DMS79 (cell line): ENCODE measurements around the gene POGZ.
A peak's percentile ranks its signal among the peaks of the same experiment; 100 is the strongest.
"Not testable (repeated sequence)": the region's sequence is repeated elsewhere in the genome, so short reads cannot be mapped to it uniquely, and the experiment has no call there.

Experiments used
- DNase-seq: peaks from one replicate; lab custom pipeline; 2025; lab: John Stamatoyannopoulos, UW

The POGZ gene

DNA sequence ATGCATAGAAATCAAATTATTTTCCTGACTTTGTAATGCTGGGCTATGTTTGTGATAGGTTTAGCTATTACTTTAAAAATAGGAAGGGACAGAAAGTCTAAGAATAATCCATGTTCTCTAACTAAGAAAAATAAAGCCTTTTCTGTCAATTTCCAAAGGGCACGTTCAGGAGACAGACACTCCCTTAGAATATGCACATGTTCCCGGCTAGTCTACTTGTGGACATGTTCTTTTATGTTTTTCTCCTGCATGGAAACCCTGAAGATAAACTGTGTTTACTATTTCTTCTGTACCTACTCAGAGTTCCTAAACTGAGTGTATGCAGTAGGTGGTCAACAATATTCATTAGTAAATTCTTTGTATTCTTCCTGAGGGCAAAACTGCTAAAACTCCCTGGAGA, 47.4 kb downstream of the POGZ start:
- no peak for DNase-seq

DNA sequence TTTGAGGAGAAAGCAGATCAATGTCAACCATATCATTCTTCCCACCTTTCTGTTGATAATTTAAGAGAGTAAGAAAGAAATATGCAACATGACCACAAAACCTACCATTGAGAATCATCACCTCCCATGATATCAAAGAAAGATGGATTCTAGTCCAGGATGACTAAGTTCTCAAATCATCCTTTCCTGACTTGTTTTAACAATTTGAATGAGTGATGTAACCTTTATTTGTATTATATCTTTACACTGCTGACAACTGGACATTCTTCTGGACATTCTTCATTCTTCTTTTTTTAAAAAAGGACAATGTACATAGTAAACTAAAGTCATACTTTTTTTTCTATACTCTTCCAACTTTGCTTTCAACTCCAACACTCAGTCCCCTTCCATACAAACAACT, 50.4 kb downstream of the POGZ start:
- DNase-seq = no peak

DNA sequence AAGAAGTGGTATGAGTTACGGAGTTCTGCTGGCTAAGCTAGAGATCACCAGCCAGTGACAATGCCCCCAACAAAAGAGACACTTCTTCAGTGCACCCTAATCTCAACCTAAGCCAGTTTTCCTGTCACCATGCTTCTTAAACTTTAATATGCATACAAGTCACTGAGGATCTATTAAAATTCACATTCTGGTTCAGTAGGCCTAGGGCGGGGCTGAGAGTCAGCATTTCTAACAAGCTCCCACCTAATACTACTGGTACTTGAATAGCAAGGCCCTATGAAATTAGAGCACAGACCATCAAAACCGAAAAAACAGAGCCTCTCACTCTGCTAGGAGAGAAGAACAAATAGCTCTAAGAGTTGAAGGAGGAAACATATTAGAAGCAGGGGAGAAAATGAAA, 52.0 kb downstream of the POGZ start:
- no peak for DNase-seq

DNA sequence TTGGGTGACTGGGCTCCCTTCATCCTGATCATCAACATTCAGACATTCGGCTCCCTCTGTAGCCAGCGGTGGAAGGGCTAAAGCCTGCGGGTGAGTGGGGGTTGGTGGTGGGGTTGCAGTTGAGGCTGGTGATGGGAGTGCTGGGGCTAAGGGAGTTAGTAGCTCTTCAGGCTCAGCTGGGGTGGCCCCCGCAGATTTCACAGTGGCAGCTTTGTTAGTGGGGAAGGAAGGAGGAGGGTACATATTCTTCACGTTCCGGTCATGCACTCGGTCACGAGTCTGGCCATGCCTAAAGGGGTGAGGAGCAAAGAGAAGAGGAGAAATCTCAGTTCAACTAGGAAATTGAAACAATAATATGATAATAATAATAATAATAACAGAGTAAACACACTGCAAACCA, 53.1 kb downstream of the POGZ start:
- DNase-seq = no peak

DNA sequence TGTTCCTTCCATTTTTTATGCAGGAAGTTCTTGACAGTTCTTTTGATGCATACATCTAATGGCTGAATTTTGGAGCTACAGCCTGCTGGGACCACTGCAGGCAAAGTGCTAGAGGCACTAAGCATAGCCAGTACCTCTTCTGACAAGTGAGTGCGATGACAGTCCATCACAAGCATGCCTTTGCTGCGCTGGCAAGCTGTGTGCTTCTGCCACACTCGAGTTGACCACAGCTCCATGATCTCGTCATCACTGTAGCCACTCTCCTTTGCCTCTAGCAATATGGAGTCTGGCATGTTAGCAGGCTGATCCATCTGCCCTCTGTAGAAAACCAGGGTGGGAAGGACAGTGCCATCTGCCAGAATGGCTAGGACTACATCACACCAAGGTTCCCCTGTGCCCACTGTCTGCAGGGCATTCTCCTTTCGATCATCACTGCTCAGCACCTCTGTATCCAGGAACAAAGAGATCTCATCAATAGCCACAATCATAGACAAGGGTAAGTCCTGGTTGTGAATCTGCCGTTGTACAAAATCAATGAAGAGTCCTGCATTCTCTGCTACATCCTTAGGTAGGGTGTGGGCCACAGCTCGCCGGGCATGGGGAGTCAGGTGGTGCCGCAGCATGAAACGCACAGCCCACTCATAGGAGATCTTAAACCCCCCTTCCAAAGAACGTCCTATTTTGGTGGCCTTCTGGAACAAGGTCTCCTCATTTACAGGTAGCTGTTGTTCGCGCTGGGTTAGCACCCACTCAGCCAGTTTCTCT, 53.9 kb downstream of the POGZ start:
- no peak for DNase-seq

DNA sequence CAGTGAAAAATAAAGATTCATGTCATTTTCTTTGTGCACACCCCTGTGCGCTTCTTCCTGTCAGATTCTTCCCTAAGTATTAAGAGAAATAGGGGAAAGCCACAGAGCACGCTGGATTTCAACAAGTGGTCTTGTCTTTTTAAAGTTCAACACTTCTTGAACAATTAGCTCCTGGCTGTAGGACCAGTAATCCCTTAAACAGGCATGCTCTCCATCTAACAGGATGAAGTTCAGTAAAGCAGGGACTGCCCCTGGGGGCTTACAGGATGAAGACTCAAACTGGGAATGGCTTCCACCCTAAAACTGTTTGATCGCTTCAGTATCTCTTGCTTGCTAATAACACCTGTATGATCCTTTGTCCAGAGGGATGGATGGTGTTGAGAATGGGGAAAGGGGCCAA, 55.7 kb downstream of the POGZ start:
- no peak for DNase-seq

DNA sequence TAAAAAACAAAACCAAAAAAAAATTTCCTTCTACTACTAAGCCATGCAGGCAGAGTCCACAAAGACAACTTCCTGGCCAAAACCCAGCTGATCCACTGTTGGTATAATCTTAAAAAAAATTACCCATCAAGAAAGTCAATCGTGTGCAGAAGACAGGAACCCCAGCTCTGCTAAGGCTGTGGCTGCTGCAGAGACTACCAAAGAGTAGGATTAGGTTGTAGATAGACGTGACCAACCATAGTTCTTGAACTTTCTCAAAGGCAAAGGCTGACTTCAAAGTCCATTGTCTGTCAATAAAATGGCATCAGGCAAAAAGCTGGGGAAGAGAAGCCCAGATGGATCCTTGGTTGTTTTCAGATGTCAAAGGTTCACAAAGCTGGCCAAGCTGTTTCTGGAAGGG, 56.5 kb downstream of the POGZ start:
- no peak for DNase-seq

DNA sequence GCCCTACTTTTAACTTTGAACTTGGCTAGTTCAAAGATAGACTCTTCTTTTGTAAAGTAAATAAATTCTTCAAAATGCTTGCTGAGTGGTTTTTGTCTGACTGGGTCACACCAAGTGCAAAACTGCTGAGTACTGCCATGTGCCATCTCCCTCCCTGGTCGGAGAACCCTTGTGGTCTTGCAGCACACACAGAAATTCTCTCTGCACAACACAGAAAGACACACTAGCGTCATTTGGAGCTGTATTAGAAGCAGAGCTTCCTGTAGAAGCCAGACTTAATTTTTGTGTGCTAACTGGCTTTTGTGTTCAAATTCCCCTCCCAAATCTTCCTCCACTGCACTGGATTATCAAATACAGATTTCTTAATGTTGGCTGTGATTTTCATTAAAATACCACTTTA, 57.4 kb downstream of the POGZ start:
- DNase-seq = no peak

DNA sequence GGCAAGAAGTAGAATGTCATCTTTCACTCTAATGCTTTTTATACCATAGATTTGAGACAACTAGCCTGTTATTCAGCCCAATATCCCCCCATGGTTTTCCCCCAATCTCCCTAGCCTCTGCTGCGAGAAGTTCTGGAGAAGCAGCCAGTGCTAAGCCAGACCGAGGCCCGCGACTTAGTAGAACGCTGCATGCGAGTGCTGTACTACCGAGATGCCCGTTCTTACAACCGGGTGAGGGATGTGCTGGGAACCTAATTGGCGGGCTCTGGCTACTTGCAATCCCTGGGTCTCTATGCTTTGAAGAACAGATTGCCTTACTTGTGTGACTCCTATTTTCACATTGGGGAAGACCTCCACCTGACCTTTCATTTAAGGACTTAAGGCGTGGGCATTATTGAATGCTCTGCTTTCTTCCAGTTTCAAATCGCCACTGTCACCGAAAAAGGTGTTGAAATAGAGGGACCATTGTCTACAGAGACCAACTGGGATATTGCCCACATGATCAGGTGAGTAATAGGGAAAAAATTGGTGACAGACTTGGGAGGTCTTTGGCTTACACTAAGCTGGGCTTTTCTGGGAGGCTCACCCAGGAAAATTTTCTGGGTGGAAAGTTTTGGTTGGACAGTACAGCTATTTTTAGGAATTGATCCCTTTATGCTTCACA, 58.0 kb downstream of the POGZ start:
- DNase-seq = no peak

DNA sequence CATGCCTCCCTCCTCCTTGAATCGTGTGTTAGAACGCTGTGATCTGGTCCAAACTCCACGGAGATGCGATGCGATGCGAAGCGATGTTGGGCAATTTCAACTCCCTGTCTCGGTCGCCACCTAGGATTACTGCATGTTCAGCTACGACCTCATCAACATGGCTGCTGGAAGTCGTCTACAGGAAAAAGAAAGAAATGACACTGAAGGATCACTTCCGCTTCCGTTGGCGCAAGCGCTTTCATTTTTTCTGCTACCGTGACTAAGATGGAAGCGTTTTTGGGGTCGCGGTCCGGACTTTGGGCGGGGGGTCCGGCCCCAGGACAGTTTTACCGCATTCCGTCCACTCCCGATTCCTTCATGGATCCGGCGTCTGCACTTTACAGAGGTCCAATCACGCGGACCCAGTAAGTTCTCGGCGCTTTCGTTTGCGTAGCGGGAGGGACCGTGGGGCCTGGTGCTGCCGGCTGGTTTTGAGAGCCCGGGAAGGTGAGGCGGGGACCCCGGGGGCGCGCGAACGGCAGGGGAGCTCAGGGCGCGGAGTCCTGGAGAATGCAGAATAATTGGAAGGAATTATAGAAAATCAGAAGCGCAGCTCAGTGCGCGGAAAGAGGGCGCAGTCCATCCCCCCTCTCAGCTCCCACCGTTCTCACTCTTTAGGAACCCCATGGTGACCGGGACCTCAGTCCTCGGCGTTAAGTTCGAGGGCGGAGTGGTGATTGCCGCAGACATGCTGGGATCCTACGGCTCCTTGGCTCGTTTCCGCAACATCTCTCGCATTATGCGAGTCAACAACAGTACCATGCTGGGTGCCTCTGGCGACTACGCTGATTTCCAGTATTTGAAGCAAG, 59.7 kb downstream of the POGZ start, which contains the start of gene PSMB4:
PSMB4 (plus strand) TSS at position 250 of the 848 bp plus-strand sequence; CDS start at position 265, 15 bp downstream.
- DNase-seq = peak; percentile 87

DNA sequence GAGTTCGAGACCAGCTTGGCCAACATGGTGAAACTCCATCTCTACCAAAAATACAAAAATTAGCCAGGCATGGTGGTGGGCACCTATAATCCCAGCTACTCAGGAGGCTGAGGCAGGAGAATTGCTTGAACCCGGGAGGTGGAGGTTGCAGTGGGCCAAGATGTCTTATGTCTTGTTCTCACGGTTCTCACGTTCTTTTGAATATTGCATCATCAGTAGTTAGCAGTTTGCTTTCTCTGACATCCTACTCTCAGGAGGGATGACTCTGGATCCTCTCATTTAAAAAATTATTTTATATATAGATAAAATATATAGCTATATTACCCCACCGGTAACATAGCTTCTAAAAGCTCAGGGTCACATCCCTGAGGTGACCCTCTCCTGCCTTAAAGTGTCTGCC, 63.0 kb downstream of the POGZ start:
- not testable (repeated sequence) for DNase-seq

DNA sequence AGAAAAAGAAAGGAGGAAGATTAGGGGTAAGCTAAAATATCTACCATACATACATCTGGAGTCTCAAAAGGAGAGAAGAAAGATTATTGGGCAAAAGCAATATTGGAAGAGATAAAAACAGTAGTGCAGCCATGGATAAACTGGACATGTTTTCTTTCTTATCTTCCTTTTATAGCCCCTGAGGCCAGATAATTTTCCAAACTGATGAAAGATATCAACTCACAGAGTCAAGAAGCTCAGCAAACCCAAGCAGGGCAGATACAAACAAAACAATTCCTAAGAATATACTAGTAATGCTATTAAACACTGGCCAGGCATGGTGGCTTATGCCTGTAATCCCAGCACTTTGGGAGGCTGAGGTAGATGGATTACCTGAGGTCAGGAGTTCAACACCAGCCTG, 65.7 kb downstream of the POGZ start:
- no peak for DNase-seq

DNA sequence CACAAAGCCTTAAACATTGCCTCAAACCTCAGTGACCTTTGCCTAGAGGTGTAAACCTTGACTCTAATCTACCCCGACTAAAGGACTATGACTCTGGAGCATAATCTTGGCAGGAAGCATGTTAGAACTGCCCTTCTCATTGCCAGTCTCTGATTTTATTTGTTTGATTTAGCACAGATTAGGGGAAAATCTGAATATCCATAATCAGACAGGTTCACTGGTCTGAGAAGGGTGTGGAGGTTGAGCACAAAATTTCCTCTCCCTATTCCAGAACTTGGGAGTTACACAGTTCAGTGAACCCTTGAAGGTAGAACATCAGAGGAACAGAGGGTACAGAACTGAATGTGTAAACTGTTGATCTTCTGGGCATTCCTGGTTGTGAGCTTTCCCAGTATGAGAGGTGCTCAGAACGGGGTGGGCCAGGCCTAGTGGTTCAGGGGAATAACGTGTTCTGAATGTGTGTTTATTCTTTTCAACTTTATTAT, 68.2 kb downstream of the POGZ start:
- no peak for DNase-seq

DNA sequence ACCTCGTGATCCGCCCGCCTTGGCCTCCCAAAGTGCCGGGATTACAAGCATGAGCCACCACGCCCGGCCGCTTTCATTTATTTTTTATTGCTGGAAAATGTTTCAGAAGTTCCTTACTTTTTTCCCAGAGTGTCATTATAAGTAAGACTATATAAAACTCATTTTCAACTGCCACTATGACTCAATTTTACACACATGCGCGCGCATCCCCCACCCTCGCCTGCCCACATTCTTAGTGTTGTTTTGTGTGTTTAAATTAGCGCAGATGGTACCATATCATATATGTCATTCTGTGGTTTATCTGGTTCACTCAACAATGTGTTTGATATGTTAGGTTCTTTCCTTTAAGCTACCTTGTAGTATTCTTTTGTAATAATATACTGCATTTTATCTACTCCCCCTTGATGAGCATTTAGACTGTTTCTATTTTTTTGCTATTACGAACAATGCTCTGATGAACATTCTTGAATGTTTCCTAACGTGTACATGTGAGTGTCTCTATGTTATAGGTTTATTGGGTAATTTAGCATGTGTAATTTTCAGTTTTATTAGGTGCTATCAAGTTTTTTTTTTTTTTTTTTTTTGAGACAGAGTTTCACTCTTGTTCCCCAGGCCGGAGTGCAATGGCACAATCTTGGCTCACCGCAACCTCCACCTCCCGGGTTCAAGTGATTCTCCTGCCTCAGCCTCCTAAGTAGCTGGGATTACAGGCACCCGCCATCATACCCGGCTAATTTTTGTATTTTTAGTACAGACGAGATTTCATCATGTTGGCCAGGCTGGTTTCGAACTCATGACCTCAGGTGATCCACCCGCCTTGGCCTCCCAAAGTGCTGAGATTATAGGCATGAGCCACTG, 68.8 kb downstream of the POGZ start:
- not testable (repeated sequence) for DNase-seq

DNA sequence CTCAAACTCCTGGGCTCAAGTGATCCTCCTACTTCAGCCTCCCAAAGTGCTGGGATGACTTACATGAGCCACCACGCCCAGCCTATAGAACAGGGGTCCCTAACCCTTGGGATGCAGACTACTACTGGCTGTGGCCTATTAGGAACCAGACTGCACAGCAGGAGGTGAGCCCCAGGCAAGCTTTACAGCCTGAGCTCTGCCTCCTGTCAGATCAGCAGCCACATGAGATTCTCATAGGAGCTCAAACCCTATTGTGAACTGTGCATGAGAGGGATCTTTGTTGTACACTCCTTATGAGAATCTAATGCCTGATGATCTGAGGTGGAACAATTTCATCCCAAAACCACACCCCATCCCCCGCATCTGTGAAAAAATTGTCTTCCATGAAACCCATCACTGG, 73.3 kb downstream of the POGZ start:
- DNase-seq = no peak

DNA sequence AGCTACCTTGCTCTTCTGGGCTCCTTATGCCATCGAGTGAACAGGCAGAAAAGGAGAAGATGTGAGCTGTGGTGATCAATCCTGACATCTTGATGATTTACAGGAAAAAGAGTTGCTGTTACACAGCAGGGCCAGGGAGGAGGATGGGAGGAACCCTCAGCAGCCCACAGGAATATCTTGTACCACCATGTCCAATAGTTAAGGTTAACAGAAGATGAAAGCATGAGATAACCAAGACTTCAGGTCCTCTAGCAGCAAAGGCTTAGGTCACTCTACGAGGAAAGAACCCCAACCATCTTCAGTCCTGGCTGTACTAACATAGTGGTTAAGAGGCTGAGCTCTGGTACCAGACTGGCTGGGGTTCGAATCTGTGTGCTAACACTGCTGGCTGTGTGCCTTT, 74.7 kb downstream of the POGZ start:
- DNase-seq = no peak

DNA sequence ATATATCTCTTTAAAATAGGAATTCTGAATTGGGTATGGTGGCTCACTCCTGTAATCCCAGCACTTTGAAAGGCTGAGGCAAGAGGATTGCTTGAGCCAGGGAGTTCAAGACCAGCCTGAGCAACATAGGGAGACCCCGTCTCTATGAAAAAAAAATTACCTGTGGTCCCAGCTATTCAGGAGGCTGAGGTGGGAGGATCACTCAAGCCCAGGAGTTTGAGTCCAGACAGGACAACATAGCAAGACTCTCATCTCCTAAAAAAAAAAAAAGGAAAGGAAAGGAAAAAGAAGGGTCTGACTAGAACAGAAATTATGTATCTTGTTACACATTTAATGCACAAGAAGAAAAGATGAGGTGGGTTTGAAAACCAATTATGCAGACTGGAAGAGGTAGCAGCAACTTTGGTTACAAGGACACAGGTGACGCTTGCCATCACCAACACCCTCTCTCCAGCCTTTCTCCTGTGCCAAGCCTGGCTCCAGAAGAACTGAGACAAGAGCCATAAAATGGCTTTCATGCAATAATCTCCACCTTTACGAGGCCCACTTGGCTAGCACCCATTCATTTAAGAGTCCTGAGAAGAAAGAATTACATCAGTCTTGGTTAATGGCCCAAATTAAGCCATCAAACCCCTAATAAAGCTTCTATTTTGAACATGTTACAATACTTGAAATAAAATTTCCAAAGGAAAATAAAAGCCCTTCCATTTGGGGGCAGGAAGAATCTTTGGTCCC, 82.0 kb downstream of the POGZ start:
- peak; percentile 98 for DNase-seq

DNA sequence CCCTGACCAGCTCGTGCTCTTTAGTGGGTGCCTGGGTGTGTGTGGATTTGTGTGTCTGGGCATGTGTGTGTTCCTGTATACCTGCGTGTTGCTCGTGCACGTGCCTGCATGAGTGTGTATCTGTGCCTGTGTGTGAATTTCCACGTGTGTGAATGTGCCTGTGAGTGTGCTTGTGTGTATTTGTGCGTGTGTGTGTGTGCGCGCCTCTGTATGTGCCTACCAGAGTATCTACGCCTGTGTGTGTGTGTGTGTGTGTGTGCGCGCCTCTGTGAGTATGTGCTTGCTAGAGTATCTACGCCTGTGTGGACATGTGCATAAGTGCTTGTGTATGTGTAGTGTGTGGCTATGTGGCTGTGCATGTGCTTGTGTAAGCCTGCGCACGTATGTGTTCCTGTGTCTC, 86.1 kb downstream of the POGZ start:
- DNase-seq = no peak

DNA sequence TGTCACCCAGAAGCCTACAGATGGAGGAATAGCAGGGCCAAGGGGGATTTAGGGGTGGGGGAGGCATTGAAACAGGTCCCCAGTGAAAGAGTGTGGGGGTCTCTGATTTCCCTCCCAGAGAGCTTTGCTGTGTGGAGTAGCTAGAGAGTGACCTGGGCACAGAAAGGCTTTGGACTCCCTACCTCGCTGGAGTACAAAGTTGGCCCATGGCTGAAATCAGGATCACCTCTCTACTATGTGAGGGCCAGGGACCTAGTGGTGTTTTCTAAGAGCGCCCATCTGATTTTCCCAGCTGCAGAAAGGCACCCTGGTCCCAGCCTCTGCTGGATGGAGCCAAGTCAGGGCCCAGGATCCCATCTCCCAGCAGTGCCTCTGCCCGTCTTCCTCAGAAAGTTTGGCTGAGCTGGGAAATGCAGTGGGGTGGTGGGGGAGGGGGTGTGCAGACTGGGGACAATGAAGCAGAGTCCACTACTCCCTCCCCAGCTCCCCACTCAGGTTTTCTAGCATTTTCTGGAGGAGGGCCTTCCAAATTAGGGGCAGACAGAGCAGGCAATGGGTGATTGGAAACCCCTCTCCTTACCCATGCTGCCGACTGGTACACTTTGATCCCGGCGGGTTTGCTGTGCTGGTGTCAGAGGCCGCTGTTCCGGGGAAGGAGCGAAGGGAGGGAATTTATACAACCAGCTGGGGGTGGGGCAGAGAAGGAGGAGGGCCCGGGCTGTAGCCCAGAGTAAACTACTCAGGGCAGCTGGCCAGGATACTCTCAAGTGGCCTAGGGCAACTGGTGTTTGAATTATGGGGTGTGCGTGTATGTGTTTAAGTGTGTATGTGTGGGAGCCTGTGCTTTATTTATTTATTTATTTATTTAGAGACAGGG, 87.0 kb downstream of the POGZ start, which contains the start of gene SELENBP1:
SELENBP1 (minus strand) TSS at position 648 of the 877 bp plus-strand sequence; CDS start at position 584, 64 bp downstream.
- DNase-seq = peak; percentile 82
